ENCODE measurements around the gene LATS1. TPM values are rescaled to one million over a fixed set of nuclear protein-coding genes. Genes with fewer than 3 reads are reported as not detected.
"Not testable (repeated sequence)": the region's sequence is repeated elsewhere in the genome, so short reads cannot be mapped to it uniquely, and the experiment has no call there.

LATS1 gene
- total RNA-seq, result 37.9 and 40.1 TPM in 2 replicates

- intact Hi-C loops (cut with micrococcal nuclease), result loop anchor here (1.0 to 10.0 kb wide), 7 partner anchors 28 to 287 kb away; partner anchors contain the start of genes GINM1, KATNA1, LRP11 and NUP43
These were observed at the start of gene LATS1 for GRCh38 chr6:149717588-149718458. Gene LATS1 (minus strand): TSS chr6:149718101. CDS start chr6:149702126, 15,975 bp downstream.

GRCh38 chr6:149766156-149766769 lies 48.4 kb upstream of the LATS1 start:
- intact Hi-C loops (cut with micrococcal nuclease), result no loop called here

GRCh38 chr6:149763866-149764265 lies 46.0 kb upstream of the LATS1 start:
- intact Hi-C loops (cut with micrococcal nuclease), result no loop called here

- intact Hi-C loops (cut with micrococcal nuclease), result no loop called here
These were observed 43.5 kb upstream of the LATS1 start for GRCh38 chr6:149761438-149761837.

- intact Hi-C loops (cut with micrococcal nuclease), result no loop called here
These were observed 38.3 kb upstream of the LATS1 start for GRCh38 chr6:149756261-149756636.

- intact Hi-C loops (cut with micrococcal nuclease), result no loop called here
These were observed 37.7 kb upstream of the LATS1 start for GRCh38 chr6:149755300-149756260.

GRCh38 chr6:149754548-149754947 lies 36.6 kb upstream of the LATS1 start:
- intact Hi-C loops (cut with micrococcal nuclease), result no loop called here

- intact Hi-C loops (cut with micrococcal nuclease), result not testable (repeated sequence)
These were observed 35.4 kb upstream of the LATS1 start for GRCh38 chr6:149753374-149753637.

GRCh38 chr6:149752600-149753373 lies 34.9 kb upstream of the LATS1 start:
- intact Hi-C loops (cut with micrococcal nuclease), result no loop called here

- intact Hi-C loops (cut with micrococcal nuclease), result not testable (repeated sequence)
These were observed 34.0 kb upstream of the LATS1 start for GRCh38 chr6:149751920-149752319.

GRCh38 chr6:149751239-149751638 lies 33.3 kb upstream of the LATS1 start:
- intact Hi-C loops (cut with micrococcal nuclease), result no loop called here

GRCh38 chr6:149750136-149750609 lies 32.3 kb upstream of the LATS1 start:
- intact Hi-C loops (cut with micrococcal nuclease), result no loop called here

- intact Hi-C loops (cut with micrococcal nuclease), result loop anchor here (1.0 to 5.0 kb wide), 3 partner anchors 101 to 432 kb away; partner anchors contain the start of genes KATNA1, PPIL4 and TAB2
These were observed 31.8 kb upstream of the LATS1 start, which contains the start of gene PCMT1 for GRCh38 chr6:149749594-149750135. Gene PCMT1 (plus strand): TSS chr6:149749741. CDS start chr6:149749902, 161 bp downstream.

GRCh38 chr6:149749082-149749593 lies 31.2 kb upstream of the LATS1 start:
- intact Hi-C loops (cut with micrococcal nuclease), result loop anchor here (1.0 to 5.0 kb wide), 3 partner anchors 101 to 432 kb away; partner anchors contain the start of genes KATNA1, PPIL4 and TAB2

- intact Hi-C loops (cut with micrococcal nuclease), result loop anchor here (1.0 to 5.0 kb wide), 4 partner anchors 28 to 429 kb away; partner anchors contain the start of genes GINM1, LATS1, LRP11 and TAB2
These were observed 28.4 kb upstream of the LATS1 start, which contains the start of gene NUP43 for GRCh38 chr6:149746147-149746946. Gene NUP43 (minus strand): TSS chr6:149746529. CDS start chr6:149746495, 34 bp downstream.

- intact Hi-C loops (cut with micrococcal nuclease), result loop anchor here (5.0 kb wide), 1 partner anchor 428 kb away; the partner anchor contains the start of gene TAB2
These were observed 27.4 kb upstream of the LATS1 start for GRCh38 chr6:149745252-149745651.

- intact Hi-C loops (cut with micrococcal nuclease), result no loop called here
These were observed 17.0 kb upstream of the LATS1 start for GRCh38 chr6:149734915-149735314.

GRCh38 chr6:149733089-149733720 lies 15.3 kb upstream of the LATS1 start:
- intact Hi-C loops (cut with micrococcal nuclease), result no loop called here

Data from T-helper 2 cell treated with Interferon-gamma antibody and Interleukin-4, amounts not matched to agents 100 ng/mL and 5 ng/mL, for 36 hours (primary cell).